Omental fat pad (tissue), 4 donors: ENCODE measurements around the gene CSMD2. TPM values are rescaled to one million over a fixed set of nuclear protein-coding genes. Genes with fewer than 3 reads are reported as not detected.

Experiments used
- ATAC-seq: fragments of 150-250 bp; one replicate; pipeline ENCODE4 v1.9.1; 2016; ENCODE audit warnings: mild to moderate bottlenecking, moderate library complexity; ENCODE audit not compliant: low FRiP score
- DNase-seq: peaks from one replicate; pipeline ENCODE4 v3.0.0-alpha.2; 2019; ENCODE audit warnings: low spot score
- CTCF ChIP-seq, 3 donors: fragments of 450-650 bp; IDR thresholded peaks; one replicate each; pipeline ENCODE4 v1.5.1; 2016 to 2017; ENCODE audit warnings: antibody characterized with exemption in 3 of 3, mild to moderate bottlenecking in 3 of 3, moderate library complexity in 2 of 3
- total RNA-seq, 4 donors: library from RNA; depleted of rRNA; stranded (reverse); fragments of >200 nt; gene quantifications; one replicate each; pipeline ENCODE4 v1.1.0, GENCODE V29; 2016

CSMD2 gene
- total RNA-seq, 4 donors from 2014 or later, result 0.19 to 3.8 (median 0.60) TPM; not detected in 1

- no peak for TF ChIP-seq CTCF (IDR thresholded peaks at IDR 0.05)
These were observed 682.6 kb downstream of the CSMD2 start for GRCh38 chr1:33482412-33482811.

GRCh38 chr1:33477451-33477850 is 687.6 kb downstream of the CSMD2 start:
- TF ChIP-seq CTCF (IDR thresholded peaks at IDR 0.05), result no peak
- no peak for ATAC-seq
- DNase-seq, result no peak

More at GRCh38 chr1:33482412-33482811, 682.6 kb downstream of the CSMD2 start:
- DNase-seq, result no peak
- ATAC-seq, result no peak

DNA sequence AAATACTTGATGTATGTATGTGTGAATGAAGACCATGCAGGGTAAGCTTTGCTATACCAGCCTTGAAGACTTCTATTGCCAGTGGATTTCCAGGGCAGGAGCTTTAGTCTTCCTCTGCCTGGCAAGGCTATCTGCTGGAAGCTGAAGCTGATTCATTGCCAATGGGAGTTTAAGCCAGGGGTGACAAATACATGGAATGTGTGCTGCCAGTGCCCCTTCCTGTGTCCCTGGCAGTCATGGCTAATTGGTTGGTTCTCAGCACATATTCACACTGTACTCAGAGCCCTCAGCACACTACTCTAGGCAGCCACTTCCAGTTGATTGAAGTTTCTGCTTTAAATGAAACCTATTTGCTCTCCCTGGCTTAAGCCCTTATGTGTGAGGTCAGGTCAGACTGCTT is 691.1 kb downstream of the CSMD2 start:
- DNase-seq (no peak), ATAC-seq (no peak)
- no peak for TF ChIP-seq CTCF (IDR thresholded peaks at IDR 0.05)

GRCh38 chr1:33472269-33472980 is 692.6 kb downstream of the CSMD2 start, which contains the start of gene ZSCAN20:
TSS of gene ZSCAN20 (plus strand) at chr1:33472645. CDS start at chr1:33479289, 6,644 bp downstream.
- ATAC-seq (peak; percentile 98), DNase-seq (peak; percentile 76)
- no peak for TF ChIP-seq CTCF (IDR thresholded peaks at IDR 0.05)

DNA sequence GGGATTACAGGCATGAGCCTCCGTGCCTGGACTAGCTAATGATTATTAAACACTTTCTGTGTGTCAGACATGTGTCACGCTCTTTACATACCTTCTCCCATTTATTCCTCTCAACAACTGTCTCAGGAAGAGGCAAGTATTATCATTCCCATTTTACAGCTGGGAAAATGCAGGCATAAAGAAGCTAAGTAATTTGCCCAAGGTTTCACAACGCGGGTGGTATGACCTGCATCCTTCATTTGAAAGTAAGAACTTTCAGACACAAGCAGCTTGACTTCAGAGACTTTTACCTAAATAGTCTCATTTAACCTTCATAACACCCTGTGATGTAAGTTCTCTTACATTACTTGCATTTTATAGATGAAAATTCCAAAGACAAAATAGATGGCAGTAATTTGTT is 693.6 kb downstream of the CSMD2 start:
- TF ChIP-seq CTCF (IDR thresholded peaks at IDR 0.05), result no peak
- ATAC-seq, result no peak

GRCh38 chr1:33470495-33471012 is 694.5 kb downstream of the CSMD2 start:
- ATAC-seq, result peak; percentile 75
- peak in 1 of 3 donors; percentile 38 for TF ChIP-seq CTCF (IDR thresholded peaks at IDR 0.05)
- DNase-seq, result peak; percentile 64

More for the DNA sequence above, 693.6 kb downstream of the CSMD2 start:
- DNase-seq, result no peak

- ATAC-seq (no peak), DNase-seq (no peak)
- TF ChIP-seq CTCF (IDR thresholded peaks at IDR 0.05), result no peak
These were observed 695.3 kb downstream of the CSMD2 start for GRCh38 chr1:33469691-33470090.
